DND-41 (cell line): ENCODE data around the gene ABCG1.

Source experiments
- ATAC-seq: fragments of 200-7000 bp; cut with Tn5 transposase; 3 replicates; pipeline ENCODE4 v1.9.1; 2021; ENCODE audit warnings: low read depth; ENCODE audit not compliant: insufficient read depth
- DNase-seq: peaks from one replicate; pipeline ENCODE4 v3.0.0-alpha.2; 2020
- H2AFZ ChIP-seq: 2 replicates; pipeline ENCODE4 v1.6.0; 2012; ENCODE audit warnings: low read depth, low read length
- H3K27ac ChIP-seq: 2 replicates; pipeline ENCODE4 v1.5.1; 2012; ENCODE audit warnings: low read length, inconsistent platforms
- H3K27me3 ChIP-seq: fragments of 200-600 bp; sonication (generic); 2 replicates; pipeline ENCODE4 v1.6.0; 2012; ENCODE audit warnings: low read length, mild to moderate bottlenecking, inconsistent platforms; ENCODE audit not compliant: insufficient read depth, poor library complexity
- H3K36me3 ChIP-seq: 2 replicates; pipeline ENCODE4 v1.5.1; 2012; ENCODE audit warnings: low read length, inconsistent platforms; ENCODE audit not compliant: insufficient read depth
- H3K4me1 ChIP-seq: 2 replicates; pipeline ENCODE4 v1.5.1; 2012; ENCODE audit warnings: mild to moderate bottlenecking, low read length; ENCODE audit not compliant: insufficient read depth
- H3K4me2 ChIP-seq: 2 replicates; pipeline ENCODE4 v1.6.0; 2012; ENCODE audit warnings: mild to moderate bottlenecking, moderate library complexity, low read length, inconsistent platforms; ENCODE audit not compliant: insufficient read depth
- H3K4me3 ChIP-seq, 2 experiments: fragments of 200-600 bp in 1 of 2; shearing (Covaris generic) in 1 of 2; 2 replicates each; pipeline ENCODE4 v1.5.1; 2012 to 2016; ENCODE audit warnings: inconsistent platforms in 2 of 2, low read length in 2 of 2, mild to moderate bottlenecking in 2 of 2, low read depth in 1 of 2, moderate library complexity in 1 of 2
- H3K79me2 ChIP-seq: 2 replicates; pipeline ENCODE4 v1.6.0; 2012; ENCODE audit warnings: low read length, inconsistent platforms; ENCODE audit not compliant: insufficient read depth
- H3K9ac ChIP-seq: 2 replicates; pipeline ENCODE4 v1.6.0; 2012; ENCODE audit warnings: low read depth, mild to moderate bottlenecking, inconsistent platforms, low read length, moderate library complexity
- H3K9me3 ChIP-seq: 2 replicates; pipeline ENCODE4 v1.5.1; 2012; ENCODE audit warnings: low read length, moderate library complexity, mild to moderate bottlenecking, inconsistent platforms; ENCODE audit not compliant: insufficient read depth, severe bottlenecking
- H4K20me1 ChIP-seq: 2 replicates; pipeline ENCODE4 v1.6.0; 2012; ENCODE audit warnings: low read length; ENCODE audit not compliant: insufficient read depth
- CTCF ChIP-seq: IDR thresholded peaks from 2 replicates; pipeline ENCODE4 v1.5.1; 2012; ENCODE audit warnings: borderline replicate concordance, low read length, moderate library complexity, mild to moderate bottlenecking; ENCODE audit not compliant: poor library complexity, severe bottlenecking; ENCODE audit errors: extremely low read depth
- EZH2 ChIP-seq: IDR thresholded peaks from 3 replicates; pipeline ENCODE4 v1.6.1; 2012; ENCODE audit warnings: borderline replicate concordance, low read depth, mild to moderate bottlenecking, moderate library complexity, low read length, inconsistent platforms; ENCODE audit not compliant: severe bottlenecking

The ABCG1 gene

DNA sequence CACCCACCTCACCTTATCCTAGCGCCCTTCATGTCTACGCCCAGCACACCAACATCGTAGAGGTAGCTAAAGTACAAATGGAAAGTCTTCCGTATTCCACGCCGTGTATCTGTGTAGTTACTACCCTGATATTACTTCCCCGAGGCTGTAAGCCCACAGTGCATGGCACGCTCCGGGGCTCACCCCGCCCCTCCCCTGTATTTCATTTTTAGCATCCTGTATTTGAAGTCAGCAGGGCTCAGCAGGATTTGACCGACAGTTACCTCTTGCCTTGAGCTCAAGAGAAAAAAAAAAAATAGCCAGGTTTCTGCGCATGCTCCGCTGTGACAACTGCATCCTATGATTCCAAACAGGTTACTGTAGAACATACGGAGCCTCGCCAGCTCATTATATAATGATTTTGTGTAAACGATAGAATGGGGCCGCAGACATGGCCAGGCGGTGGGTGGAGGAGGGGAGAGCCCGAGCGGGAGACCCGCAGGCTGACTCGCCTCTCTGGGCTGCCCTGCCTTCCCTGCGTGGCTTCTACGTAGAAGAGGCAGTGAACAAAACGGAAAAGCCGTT lies 1.3 kb downstream of the ABCG1 start:
- peaks cover 11% of the 10 kb centered on the region; the same call in 1 of the 2 replicates for H4K20me1 ChIP-seq
- peak overlapping the region; percentile 78 for H3K27ac ChIP-seq
- peaks cover 55% of the 10 kb centered on the region for H3K4me1 ChIP-seq
- H2AFZ ChIP-seq = peak overlapping the region; percentile 59
- ATAC-seq (peak; percentile 85), DNase-seq (peak; percentile 83)
- no peaks in the 10 kb centered on the region for H3K27me3 ChIP-seq
- H3K36me3 ChIP-seq = peaks cover 12% of the 10 kb centered on the region; the same call in 1 of the 2 replicates
- peaks cover 16% of the 10 kb centered on the region for H3K9me3 ChIP-seq
- peak overlapping the region; percentile 72 to 80 for H3K4me3 ChIP-seq
- TF ChIP-seq CTCF (no peak), EZH2 (no peak)
- H3K79me2 ChIP-seq = peaks cover 47% of the 10 kb centered on the region
- H3K9ac ChIP-seq = peak overlapping the region; percentile 74
- H3K4me2 ChIP-seq = peak overlapping the region; percentile 98

GRCh38 chr21:42221581-42222345 lies 2.8 kb downstream of the ABCG1 start:
- Histone ChIP-seq H3K4me3 (no peak overlapping the region), H2AFZ (no peak overlapping the region), H4K20me1 (peaks cover 11% of the 10 kb centered on the region; the same call in 1 of the 2 replicates), H3K9ac (no peak overlapping the region), H3K4me1 (peaks cover 68% of the 10 kb centered on the region), H3K79me2 (peaks cover 54% of the 10 kb centered on the region), H3K36me3 (peaks cover 26% of the 10 kb centered on the region), H3K27me3 (no peaks in the 10 kb centered on the region), H3K27ac (peak overlapping the region; percentile 12), H3K4me2 (peak overlapping the region; percentile 98; the same call in 1 of the 2 replicates), H3K9me3 (peaks cover 2% of the 10 kb centered on the region)
- TF ChIP-seq EZH2 (no peak), CTCF (no peak)
- no peak for DNase-seq
- ATAC-seq = no peak

DNA sequence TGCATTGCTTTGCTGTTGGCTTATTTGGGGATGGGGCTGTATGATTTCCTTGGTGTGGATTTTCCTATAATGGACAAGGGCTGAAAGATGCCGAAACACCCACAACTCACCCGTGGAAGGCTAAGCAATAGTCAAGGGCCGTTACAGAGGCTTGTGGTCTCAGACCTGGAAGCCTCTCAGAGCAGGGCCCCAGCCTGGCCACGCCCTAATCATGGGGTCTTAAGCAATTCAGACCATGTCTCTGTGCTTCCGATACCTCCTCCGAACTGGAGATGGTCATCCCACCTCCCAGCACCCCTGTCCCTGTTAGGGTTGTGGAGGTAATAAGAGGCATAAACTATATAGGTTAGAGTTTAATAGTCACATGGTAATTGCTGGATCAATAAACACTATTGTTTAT lies 3.4 kb downstream of the ABCG1 start:
- Histone ChIP-seq H3K36me3 (peaks cover 33% of the 10 kb centered on the region), H3K4me1 (peaks cover 74% of the 10 kb centered on the region), H3K9ac (no peak overlapping the region), H3K4me3 (no peak overlapping the region), H3K27me3 (no peaks in the 10 kb centered on the region), H3K9me3 (no peaks in the 10 kb centered on the region), H3K79me2 (peaks cover 54% of the 10 kb centered on the region), H3K4me2 (no peak overlapping the region), H4K20me1 (peaks cover 11% of the 10 kb centered on the region; the same call in 1 of the 2 replicates), H2AFZ (no peak overlapping the region), H3K27ac (no peak overlapping the region)
- TF ChIP-seq EZH2 (no peak), CTCF (no peak)
- DNase-seq = no peak
- ATAC-seq = no peak
